PC-3 (cell line): ENCODE data around the gene CYTH1.

Experiments
- EZH2 ChIP-seq: fragments of 300-600 bp; sonication (generic); IDR thresholded peaks from one replicate; pipeline ENCODE4 v1.6.1; 2017; ENCODE audit warnings: antibody characterized with exemption, mild to moderate bottlenecking, low read length; ENCODE audit not compliant: unreplicated experiment
- EZH2phosphoT487 ChIP-seq: fragments of 300-600 bp; sonication (generic); IDR thresholded peaks from 2 replicates; pipeline ENCODE4 v1.6.1; 2018; ENCODE audit warnings: mild to moderate bottlenecking, antibody characterized with exemption, low read length, borderline replicate concordance
- TF ChIP-seq, protein P1 (sequence below): fragments of 300-600 bp; sonication (generic); conservative IDR thresholded peaks from 2 replicates; pipeline ENCODE4 v1.5.1; 2017; ENCODE audit warnings: antibody characterized with exemption, low read depth, mild to moderate bottlenecking, low read length

DNA sequence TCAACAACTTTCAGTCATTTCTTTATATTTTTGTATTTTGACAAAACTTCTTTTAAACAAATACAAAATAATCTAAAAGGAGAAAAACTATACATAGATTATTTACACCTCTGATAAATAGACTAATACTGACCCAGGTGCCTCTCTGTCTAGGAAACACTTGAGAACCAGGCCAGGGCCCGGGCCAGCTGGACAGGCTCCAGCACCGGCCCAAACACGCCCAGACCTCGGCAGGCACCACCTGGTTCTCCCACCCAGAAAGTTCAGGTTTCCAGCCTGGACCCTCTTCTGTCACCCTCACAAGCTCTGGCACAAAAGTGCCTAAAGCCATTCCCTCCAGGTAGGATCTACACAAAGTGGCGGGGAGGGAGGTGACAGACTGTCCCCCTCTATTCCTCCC, 107.9 kb downstream of the CYTH1 start:
- TF ChIP-seq, protein P1, sequence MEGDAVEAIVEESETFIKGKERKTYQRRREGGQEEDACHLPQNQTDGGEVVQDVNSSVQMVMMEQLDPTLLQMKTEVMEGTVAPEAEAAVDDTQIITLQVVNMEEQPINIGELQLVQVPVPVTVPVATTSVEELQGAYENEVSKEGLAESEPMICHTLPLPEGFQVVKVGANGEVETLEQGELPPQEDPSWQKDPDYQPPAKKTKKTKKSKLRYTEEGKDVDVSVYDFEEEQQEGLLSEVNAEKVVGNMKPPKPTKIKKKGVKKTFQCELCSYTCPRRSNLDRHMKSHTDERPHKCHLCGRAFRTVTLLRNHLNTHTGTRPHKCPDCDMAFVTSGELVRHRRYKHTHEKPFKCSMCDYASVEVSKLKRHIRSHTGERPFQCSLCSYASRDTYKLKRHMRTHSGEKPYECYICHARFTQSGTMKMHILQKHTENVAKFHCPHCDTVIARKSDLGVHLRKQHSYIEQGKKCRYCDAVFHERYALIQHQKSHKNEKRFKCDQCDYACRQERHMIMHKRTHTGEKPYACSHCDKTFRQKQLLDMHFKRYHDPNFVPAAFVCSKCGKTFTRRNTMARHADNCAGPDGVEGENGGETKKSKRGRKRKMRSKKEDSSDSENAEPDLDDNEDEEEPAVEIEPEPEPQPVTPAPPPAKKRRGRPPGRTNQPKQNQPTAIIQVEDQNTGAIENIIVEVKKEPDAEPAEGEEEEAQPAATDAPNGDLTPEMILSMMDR, result no peak
- TF ChIP-seq EZH2, result no peak
- no peak for TF ChIP-seq EZH2phosphoT487
